ENCODE measurements around the gene DLX4. TPM values are rescaled to one million over a fixed set of nuclear protein-coding genes. Genes with fewer than 3 reads are reported as not detected.

Gene DLX4
- polyA plus RNA-seq, 1 donor from 2014 or later: not detected

Small RNAs within 50 kb of the gene (small RNA-seq; reads per million reads assigned to genes)
- gene RNU6-1313P: 0 reads per million in 3 experiments

Other genes with a start within 250 kb of the DLX4 start
- 2.3 and 3.7 TPM in 2 replicates for gene FAM117A, start 205.1 kb upstream of the DLX4 start, polyA plus RNA-seq
- 25.9 and 31.0 TPM in 2 replicates for gene KAT7, start 180.5 kb upstream of the DLX4 start, polyA plus RNA-seq
- gene TAC4, start 121.1 kb upstream of the DLX4 start, polyA plus RNA-seq: not detected in 2 replicates
- not detected in 2 replicates for gene DLX3, start 26.0 kb downstream of the DLX4 start, polyA plus RNA-seq
- gene ITGA3, start 86.9 kb downstream of the DLX4 start, polyA plus RNA-seq: 33.0 and 37.2 TPM in 2 replicates
- 36.2 and 41.7 TPM in 2 replicates for gene PDK2, start 126.2 kb downstream of the DLX4 start, polyA plus RNA-seq
- 105 and 128 TPM in 2 replicates for gene SAMD14, start 161.0 kb downstream of the DLX4 start, polyA plus RNA-seq
- gene PPP1R9B, start 181.5 kb downstream of the DLX4 start, polyA plus RNA-seq: 29.2 and 30.5 TPM in 2 replicates
- 0.43 TPM in 1 of 2 replicates, not detected in the other for gene SGCA, start 196.8 kb downstream of the DLX4 start, polyA plus RNA-seq
- gene COL1A1, start 232.4 kb downstream of the DLX4 start, polyA plus RNA-seq: 0.14 TPM in 1 of 2 replicates, not detected in the other